NCI-H774 (cell line): ENCODE data around the gene TMED4.
"Not testable (repeated sequence)": the region's sequence is repeated elsewhere in the genome, so short reads cannot be mapped to it uniquely, and the experiment has no call there.

Experiments used
- DNase-seq: peaks from one replicate; lab custom pipeline; 2025; lab: John Stamatoyannopoulos, UW

TMED4 gene

GRCh38 chr7:44568771-44569560, 13.1 kb downstream of the TMED4 start:
- DNase-seq = no peak

GRCh38 chr7:44567884-44568283, 14.1 kb downstream of the TMED4 start:
- DNase-seq = no peak

GRCh38 chr7:44566680-44567079, 15.4 kb downstream of the TMED4 start:
- DNase-seq = no peak

GRCh38 chr7:44565795-44566559, 16.1 kb downstream of the TMED4 start:
- DNase-seq = no peak

- peak; percentile 21 for DNase-seq
Measured at GRCh38 chr7:44565097-44565794, 16.8 kb downstream of the TMED4 start.

GRCh38 chr7:44564606-44565005, 17.4 kb downstream of the TMED4 start:
- no peak for DNase-seq

GRCh38 chr7:44563171-44563679, 18.8 kb downstream of the TMED4 start:
- DNase-seq = no peak

- not testable (repeated sequence) for DNase-seq
Measured at GRCh38 chr7:44562622-44562962, 19.4 kb downstream of the TMED4 start.

GRCh38 chr7:44561962-44562621, 19.9 kb downstream of the TMED4 start:
- no peak for DNase-seq

GRCh38 chr7:44561481-44561880, 20.6 kb downstream of the TMED4 start:
- no peak for DNase-seq

GRCh38 chr7:44559485-44559884, 22.5 kb downstream of the TMED4 start:
- no peak for DNase-seq

- DNase-seq = no peak
Measured at GRCh38 chr7:44557485-44557884, 24.5 kb downstream of the TMED4 start.

- DNase-seq = no peak
Measured at GRCh38 chr7:44555350-44555749, 26.7 kb downstream of the TMED4 start.

- not testable (repeated sequence) for DNase-seq
Measured at GRCh38 chr7:44552473-44553005, 29.5 kb downstream of the TMED4 start.

GRCh38 chr7:44549457-44549856, 32.6 kb downstream of the TMED4 start:
- no peak for DNase-seq

GRCh38 chr7:44548893-44549292, 33.1 kb downstream of the TMED4 start:
- no peak for DNase-seq

GRCh38 chr7:44547536-44548231, 34.3 kb downstream of the TMED4 start:
- no peak for DNase-seq

GRCh38 chr7:44541876-44542610, 40.0 kb downstream of the TMED4 start:
- no peak for DNase-seq

GRCh38 chr7:44541028-44541869, 40.8 kb downstream of the TMED4 start, which contains the start of gene NPC1L1:
Gene NPC1L1 (minus strand): TSS chr7:44541330. CDS start chr7:44541259, 71 bp downstream.
- no peak for DNase-seq
